ENCODE measurements around the gene MAGI2.

- TF ChIP-seq CTCF (conservative IDR thresholded peaks at IDR 0.05 in 1 of 2, IDR thresholded peaks at IDR 0.05 in 1 of 2; ENCODE audit: extremely low read depth in 1 of 2, insufficient read depth in 1 of 2, low read depth in 1 of 2, low read length in 2 of 2) (no peak), EZH2 (IDR thresholded peaks at IDR 0.05; ENCODE audit: borderline replicate concordance, low read length) (no peak)
Observed at GRCh38 chr7:78499283-78499682, 954.2 kb downstream of the MAGI2 start.
